Measurements from ENCODE around the gene TAB2.

- no peak for TF ChIP-seq CTCF (IDR thresholded peaks at IDR 0.05; ENCODE audit: low read depth, low read length, poor library complexity, severe bottlenecking)
- TF ChIP-seq EZH2phosphoT487 (IDR thresholded peaks at IDR 0.05; ENCODE audit: borderline replicate concordance, low read length): no peak
Observed at GRCh38 chr6:149340200-149340599, 22.7 kb downstream of the TAB2 start.

All from DOHH2 (cell line).